HG03457 (cell line): ENCODE measurements around the gene CCDC184.

ENCODE experiments used
- ATAC-seq: cut with Tn5 transposase; IDR thresholded peaks from one replicate; pipeline ENCODE4 v1.9.1; 2021; ENCODE audit warnings: moderate number of reproducible peaks; ENCODE audit not compliant: unreplicated experiment

Gene CCDC184

GRCh38 chr12:48177982-48178381 is 5.5 kb upstream of the CCDC184 start:
- no peak for ATAC-seq

- no peak for ATAC-seq
Observed at GRCh38 chr12:48179466-48179865, 4.0 kb upstream of the CCDC184 start.

GRCh38 chr12:48180424-48180823 is 3.0 kb upstream of the CCDC184 start:
- no peak for ATAC-seq

GRCh38 chr12:48180857-48181495 is 2.5 kb upstream of the CCDC184 start:
- ATAC-seq, result no peak

GRCh38 chr12:48182631-48183030 is 813 bp upstream of the CCDC184 start:
- ATAC-seq, result no peak

GRCh38 chr12:48183876-48184548 is 568 bp downstream of the CCDC184 start:
- ATAC-seq, result no peak

- ATAC-seq, result no peak
Observed at GRCh38 chr12:48184549-48184922, 1.1 kb downstream of the CCDC184 start.

- no peak for ATAC-seq
Observed at GRCh38 chr12:48185181-48185919, 1.9 kb downstream of the CCDC184 start.

GRCh38 chr12:48187916-48188695 is 4.7 kb downstream of the CCDC184 start:
- no peak for ATAC-seq

GRCh38 chr12:48189331-48190125 is 6.1 kb downstream of the CCDC184 start:
- no peak for ATAC-seq

GRCh38 chr12:48191096-48191495 is 7.7 kb downstream of the CCDC184 start:
- ATAC-seq, result no peak

GRCh38 chr12:48192861-48193260 is 9.4 kb downstream of the CCDC184 start:
- no peak for ATAC-seq

- no peak for ATAC-seq
Observed at GRCh38 chr12:48193623-48194022, 10.2 kb downstream of the CCDC184 start.

- ATAC-seq, result no peak
Observed at GRCh38 chr12:48194799-48195201, 11.4 kb downstream of the CCDC184 start.

- ATAC-seq, result peak; percentile 14
Observed at GRCh38 chr12:48197549-48197970, 14.1 kb downstream of the CCDC184 start.

GRCh38 chr12:48197971-48198671 is 14.7 kb downstream of the CCDC184 start:
- ATAC-seq, result peak; percentile 98

GRCh38 chr12:48198672-48198971 is 15.2 kb downstream of the CCDC184 start:
- no peak for ATAC-seq

- ATAC-seq, result no peak
Observed at GRCh38 chr12:48198985-48199384, 15.5 kb downstream of the CCDC184 start.

GRCh38 chr12:48199774-48200221 is 16.4 kb downstream of the CCDC184 start:
- ATAC-seq, result no peak

- no peak for ATAC-seq
Observed at GRCh38 chr12:48201091-48201490, 17.6 kb downstream of the CCDC184 start.
